ENCODE measurements around the gene COX8A.

DNA sequence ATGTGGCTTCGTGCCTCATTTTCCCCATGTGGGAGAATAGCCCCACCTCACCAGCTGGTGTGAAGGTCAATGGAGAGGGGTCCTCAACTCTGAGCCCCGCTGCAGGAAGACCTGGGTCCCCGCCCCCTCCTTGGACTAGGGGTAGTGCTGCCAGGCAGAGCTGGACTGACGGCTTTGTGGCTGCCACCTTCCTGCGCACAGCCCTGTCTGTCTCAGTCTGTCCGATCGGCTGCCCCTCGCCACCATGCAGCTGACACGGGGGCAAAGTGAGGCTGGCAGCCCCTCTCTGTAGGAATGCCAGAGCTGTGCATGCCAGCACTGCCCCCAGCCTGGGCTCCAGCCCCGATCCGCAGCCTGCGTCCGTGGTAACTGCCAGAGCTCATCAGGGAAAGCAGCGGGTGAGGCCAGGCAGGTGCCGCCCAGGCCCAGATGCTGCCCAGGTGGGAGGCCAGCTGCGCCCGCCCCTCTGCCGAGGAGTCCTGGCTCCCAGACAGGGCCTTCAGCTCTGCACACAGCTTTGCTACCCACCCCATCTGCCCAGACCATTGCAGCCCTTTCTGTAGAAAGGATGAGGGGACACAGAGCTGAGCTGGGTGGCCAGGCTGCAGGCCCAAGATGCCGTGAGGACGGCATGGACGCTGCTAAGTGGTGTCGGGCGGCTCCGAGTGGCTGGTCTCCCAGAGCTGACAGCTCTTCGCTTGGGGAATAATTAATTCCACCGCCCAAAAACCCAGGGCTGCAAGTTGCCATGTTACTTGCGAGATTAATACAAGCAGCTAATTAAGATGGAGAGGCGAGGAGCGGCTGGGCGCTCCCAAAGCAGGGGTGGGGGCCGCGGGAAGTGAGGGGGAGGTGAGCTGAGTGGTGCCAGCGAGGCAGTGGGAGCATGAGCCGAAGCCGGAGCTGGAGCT lies 41.8 kb downstream of the COX8A start:
- TF ChIP-seq, protein P1, sequence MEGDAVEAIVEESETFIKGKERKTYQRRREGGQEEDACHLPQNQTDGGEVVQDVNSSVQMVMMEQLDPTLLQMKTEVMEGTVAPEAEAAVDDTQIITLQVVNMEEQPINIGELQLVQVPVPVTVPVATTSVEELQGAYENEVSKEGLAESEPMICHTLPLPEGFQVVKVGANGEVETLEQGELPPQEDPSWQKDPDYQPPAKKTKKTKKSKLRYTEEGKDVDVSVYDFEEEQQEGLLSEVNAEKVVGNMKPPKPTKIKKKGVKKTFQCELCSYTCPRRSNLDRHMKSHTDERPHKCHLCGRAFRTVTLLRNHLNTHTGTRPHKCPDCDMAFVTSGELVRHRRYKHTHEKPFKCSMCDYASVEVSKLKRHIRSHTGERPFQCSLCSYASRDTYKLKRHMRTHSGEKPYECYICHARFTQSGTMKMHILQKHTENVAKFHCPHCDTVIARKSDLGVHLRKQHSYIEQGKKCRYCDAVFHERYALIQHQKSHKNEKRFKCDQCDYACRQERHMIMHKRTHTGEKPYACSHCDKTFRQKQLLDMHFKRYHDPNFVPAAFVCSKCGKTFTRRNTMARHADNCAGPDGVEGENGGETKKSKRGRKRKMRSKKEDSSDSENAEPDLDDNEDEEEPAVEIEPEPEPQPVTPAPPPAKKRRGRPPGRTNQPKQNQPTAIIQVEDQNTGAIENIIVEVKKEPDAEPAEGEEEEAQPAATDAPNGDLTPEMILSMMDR (conservative IDR thresholded peaks at IDR 0.05; ENCODE audit: low read length), result no peak
- TF ChIP-seq EZH2phosphoT487 (IDR thresholded peaks at IDR 0.05; ENCODE audit: borderline replicate concordance), result no peak
